ENCODE measurements around the gene PER1.

DNA sequence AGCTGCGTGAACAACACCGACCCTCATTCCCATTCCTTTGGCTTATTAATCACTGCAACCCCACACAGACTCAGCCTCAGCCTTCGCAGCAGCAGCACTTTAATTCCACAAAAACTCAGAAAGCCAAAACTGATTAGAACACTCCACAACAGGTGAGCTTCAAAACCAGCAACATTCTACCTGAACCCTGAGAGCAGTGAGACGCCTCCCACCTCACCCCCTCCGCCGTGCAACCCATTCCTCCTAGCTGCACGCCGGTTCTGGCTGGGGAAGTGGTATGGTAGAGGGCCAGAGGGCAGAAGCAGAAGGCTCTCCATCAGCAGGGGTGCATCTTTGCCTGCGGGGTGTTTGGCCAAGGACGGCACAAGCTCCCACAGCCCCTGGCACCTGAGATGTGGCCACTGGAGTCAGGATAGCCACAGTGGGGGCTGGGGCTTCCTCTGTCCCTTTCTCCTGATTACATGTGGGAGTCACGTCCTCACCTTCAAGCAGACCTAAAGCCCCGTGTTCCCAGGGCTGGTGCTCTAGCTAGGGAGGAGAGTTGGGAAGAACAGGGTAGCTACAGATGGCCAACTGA is 36.1 kb upstream of the PER1 start:
- no peak for TF ChIP-seq ZNF274 (IDR thresholded peaks at IDR 0.05; ENCODE audit: borderline replicate concordance, extremely low read depth, low read length)
- TF ChIP-seq, protein P1, sequence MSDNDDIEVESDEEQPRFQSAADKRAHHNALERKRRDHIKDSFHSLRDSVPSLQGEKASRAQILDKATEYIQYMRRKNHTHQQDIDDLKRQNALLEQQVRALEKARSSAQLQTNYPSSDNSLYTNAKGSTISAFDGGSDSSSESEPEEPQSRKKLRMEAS (IDR thresholded peaks at IDR 0.05) = no peak
- no peak for TF ChIP-seq GABPA (IDR thresholded peaks at IDR 0.05; ENCODE audit: borderline replicate concordance, insufficient read depth, low read length)
- TF ChIP-seq CEBPB (IDR thresholded peaks at IDR 0.05; ENCODE audit: low read depth, low read length) = no peak
- TF ChIP-seq, protein P2, sequence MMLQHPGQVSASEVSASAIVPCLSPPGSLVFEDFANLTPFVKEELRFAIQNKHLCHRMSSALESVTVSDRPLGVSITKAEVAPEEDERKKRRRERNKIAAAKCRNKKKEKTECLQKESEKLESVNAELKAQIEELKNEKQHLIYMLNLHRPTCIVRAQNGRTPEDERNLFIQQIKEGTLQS (IDR thresholded peaks at IDR 0.05; ENCODE audit: insufficient read depth, low read depth, low read length) = no peak
- TF ChIP-seq NRF1 (IDR thresholded peaks at IDR 0.05; ENCODE audit: low read depth, low read length) = no peak

All from H1 (cell line).